Measurements from ENCODE around the gene C16orf96.

The C16orf96 gene

GRCh38 chr16:4614571-4615383 is 58.6 kb downstream of the C16orf96 start, which contains the start of gene UBALD1:
UBALD1 (minus strand) TSS chr16:4614888; CDS start chr16:4614797, 91 bp downstream.
- DNase-seq (ENCODE audit: low read depth): peak; percentile 90
- H3K4me3 ChIP-seq (replicated peaks; ENCODE audit: low read depth, low read length): peak within 1 kb of the TSS; percentile 73

GRCh38 chr16:4615384-4616046 is 59.4 kb downstream of the C16orf96 start:
- TF ChIP-seq CTCF (IDR thresholded peaks at IDR 0.05; ENCODE audit: low read length, missing control alignments): no peak
- H3K4me3 ChIP-seq (replicated peaks; ENCODE audit: low read depth, low read length): peak overlapping the region; percentile 73
- no peak for DNase-seq (ENCODE audit: low read depth)

More at GRCh38 chr16:4614571-4615383, 58.6 kb downstream of the C16orf96 start, which contains the start of gene UBALD1:
- no peak for TF ChIP-seq CTCF (IDR thresholded peaks at IDR 0.05; ENCODE audit: low read length, missing control alignments)

- peak; percentile 100 for DNase-seq (ENCODE audit: low read depth)
- peak overlapping the region; percentile 66 for H3K4me3 ChIP-seq (replicated peaks; ENCODE audit: low read depth, low read length)
- peak; percentile 28 for TF ChIP-seq CTCF (IDR thresholded peaks at IDR 0.05; ENCODE audit: low read length, missing control alignments)
Measured at GRCh38 chr16:4616047-4616811, 60.1 kb downstream of the C16orf96 start.

- TF ChIP-seq CTCF (IDR thresholded peaks at IDR 0.05; ENCODE audit: low read length, missing control alignments): no peak
- H3K4me3 ChIP-seq (replicated peaks; ENCODE audit: low read depth, low read length): no peak overlapping the region
- no peak for DNase-seq (ENCODE audit: low read depth)
Measured at GRCh38 chr16:4617880-4618279, 61.7 kb downstream of the C16orf96 start.

- H3K4me3 ChIP-seq (replicated peaks; ENCODE audit: low read depth, low read length): no peak overlapping the region
- DNase-seq (ENCODE audit: low read depth): no peak
- no peak for TF ChIP-seq CTCF (IDR thresholded peaks at IDR 0.05; ENCODE audit: low read length, missing control alignments)
Measured at GRCh38 chr16:4618645-4619418, 62.7 kb downstream of the C16orf96 start.

- DNase-seq (ENCODE audit: low read depth): no peak
- TF ChIP-seq CTCF (IDR thresholded peaks at IDR 0.05; ENCODE audit: low read length, missing control alignments): no peak
- no peak overlapping the region for H3K4me3 ChIP-seq (replicated peaks; ENCODE audit: low read depth, low read length)
Measured at GRCh38 chr16:4623593-4623992, 67.5 kb downstream of the C16orf96 start.

All from fibroblast of pulmonary artery (primary cell).